WERI-Rb-1 (cell line): ENCODE data around the gene UMAD1.
"Not testable (repeated sequence)": the region's sequence is repeated elsewhere in the genome, so short reads cannot be mapped to it uniquely, and the experiment has no call there.

Experiments used
- DNase-seq: peaks from one replicate; pipeline ENCODE4 v3.0.0-alpha.2; 2020
- H3K27ac ChIP-seq: fragments of 250-450 bp; sonication (Bioruptor Pico); 2 replicates; pipeline ENCODE4 v1.5.1; 2020; ENCODE audit warnings: mild to moderate bottlenecking, moderate library complexity
- H3K27me3 ChIP-seq: fragments of 250-450 bp; sonication (Bioruptor Pico); 2 replicates; pipeline ENCODE4 v1.5.1; 2021; ENCODE audit warnings: mild to moderate bottlenecking, low read depth, moderate library complexity; ENCODE audit not compliant: insufficient read depth, severe bottlenecking
- H3K36me3 ChIP-seq: fragments of 250-450 bp; sonication (Bioruptor Pico); 2 replicates; pipeline ENCODE4 v1.5.1; 2020; ENCODE audit warnings: mild to moderate bottlenecking, moderate library complexity
- H3K4me3 ChIP-seq: 2 replicates; pipeline ENCODE4 v1.5.1; 2011; ENCODE audit warnings: low read depth, mild to moderate bottlenecking, control low read depth, low read length
- H3K9me3 ChIP-seq: fragments of 250-450 bp; sonication (Bioruptor Pico); 2 replicates; pipeline ENCODE4 v1.5.1; 2021; ENCODE audit warnings: mild to moderate bottlenecking, moderate library complexity; ENCODE audit not compliant: severe bottlenecking
- TF ChIP-seq, protein P1 (sequence below): IDR thresholded peaks from 2 replicates; pipeline ENCODE4 v1.5.1; 2011; ENCODE audit warnings: low read depth, mild to moderate bottlenecking, control low read depth, inconsistent platforms, low read length

UMAD1 gene

GRCh38 chr7:7810826-7811225 lies 170.3 kb downstream of the UMAD1 start:
- Histone ChIP-seq H3K36me3 (no peaks in the 10 kb centered on the region), H3K9me3 (no peaks in the 10 kb centered on the region), H3K4me3 (no peak overlapping the region), H3K27ac (no peak overlapping the region), H3K27me3 (no peaks in the 10 kb centered on the region)
- TF ChIP-seq, protein P1, sequence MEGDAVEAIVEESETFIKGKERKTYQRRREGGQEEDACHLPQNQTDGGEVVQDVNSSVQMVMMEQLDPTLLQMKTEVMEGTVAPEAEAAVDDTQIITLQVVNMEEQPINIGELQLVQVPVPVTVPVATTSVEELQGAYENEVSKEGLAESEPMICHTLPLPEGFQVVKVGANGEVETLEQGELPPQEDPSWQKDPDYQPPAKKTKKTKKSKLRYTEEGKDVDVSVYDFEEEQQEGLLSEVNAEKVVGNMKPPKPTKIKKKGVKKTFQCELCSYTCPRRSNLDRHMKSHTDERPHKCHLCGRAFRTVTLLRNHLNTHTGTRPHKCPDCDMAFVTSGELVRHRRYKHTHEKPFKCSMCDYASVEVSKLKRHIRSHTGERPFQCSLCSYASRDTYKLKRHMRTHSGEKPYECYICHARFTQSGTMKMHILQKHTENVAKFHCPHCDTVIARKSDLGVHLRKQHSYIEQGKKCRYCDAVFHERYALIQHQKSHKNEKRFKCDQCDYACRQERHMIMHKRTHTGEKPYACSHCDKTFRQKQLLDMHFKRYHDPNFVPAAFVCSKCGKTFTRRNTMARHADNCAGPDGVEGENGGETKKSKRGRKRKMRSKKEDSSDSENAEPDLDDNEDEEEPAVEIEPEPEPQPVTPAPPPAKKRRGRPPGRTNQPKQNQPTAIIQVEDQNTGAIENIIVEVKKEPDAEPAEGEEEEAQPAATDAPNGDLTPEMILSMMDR = no peak
- DNase-seq = no peak

GRCh38 chr7:7812112-7812511 lies 171.6 kb downstream of the UMAD1 start:
- Histone ChIP-seq H3K27me3 (no peaks in the 10 kb centered on the region), H3K36me3 (no peaks in the 10 kb centered on the region), H3K27ac (no peak overlapping the region), H3K9me3 (no peaks in the 10 kb centered on the region), H3K4me3 (no peak overlapping the region)
- DNase-seq = no peak
- TF ChIP-seq, protein P1 = no peak

DNA sequence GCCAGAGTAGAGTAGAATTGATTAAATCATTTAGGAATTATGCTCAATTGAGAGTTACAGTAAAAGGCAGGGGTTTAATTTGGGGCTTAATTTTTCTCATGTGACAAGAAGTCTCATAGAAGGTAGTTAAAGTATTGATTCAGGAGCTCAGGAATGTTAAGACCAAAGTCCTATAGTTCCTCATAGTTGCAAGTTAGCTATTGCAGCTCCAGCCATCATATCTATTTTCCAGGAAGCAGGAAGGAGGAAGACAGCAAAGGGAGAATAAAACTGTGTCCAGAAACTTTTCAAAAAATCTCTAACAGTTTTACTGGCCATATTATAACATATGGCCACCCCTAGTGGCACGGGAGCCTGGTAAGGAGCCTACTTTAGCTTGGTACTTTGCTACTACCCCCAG lies 174.8 kb downstream of the UMAD1 start:
- TF ChIP-seq, protein P1 = no peak
- Histone ChIP-seq H3K9me3 (no peaks in the 10 kb centered on the region), H3K36me3 (no peaks in the 10 kb centered on the region), H3K27me3 (no peaks in the 10 kb centered on the region), H3K4me3 (no peak overlapping the region), H3K27ac (no peak overlapping the region)
- no peak for DNase-seq

GRCh38 chr7:7816084-7816483 lies 175.5 kb downstream of the UMAD1 start:
- no peak overlapping the region for H3K4me3 ChIP-seq
- H3K27ac ChIP-seq = no peak overlapping the region
- H3K27me3 ChIP-seq = no peaks in the 10 kb centered on the region
- no peaks in the 10 kb centered on the region for H3K36me3 ChIP-seq
- no peaks in the 10 kb centered on the region for H3K9me3 ChIP-seq
- no peak for DNase-seq
- TF ChIP-seq, protein P1 = no peak

- no peak for DNase-seq
- no peaks in the 10 kb centered on the region for H3K36me3 ChIP-seq
- H3K4me3 ChIP-seq = no peak overlapping the region
- H3K27me3 ChIP-seq = no peaks in the 10 kb centered on the region
- TF ChIP-seq, protein P1 = no peak
- H3K27ac ChIP-seq = no peak overlapping the region
- no peaks in the 10 kb centered on the region for H3K9me3 ChIP-seq
These were observed 176.4 kb downstream of the UMAD1 start for GRCh38 chr7:7816816-7817536.

DNA sequence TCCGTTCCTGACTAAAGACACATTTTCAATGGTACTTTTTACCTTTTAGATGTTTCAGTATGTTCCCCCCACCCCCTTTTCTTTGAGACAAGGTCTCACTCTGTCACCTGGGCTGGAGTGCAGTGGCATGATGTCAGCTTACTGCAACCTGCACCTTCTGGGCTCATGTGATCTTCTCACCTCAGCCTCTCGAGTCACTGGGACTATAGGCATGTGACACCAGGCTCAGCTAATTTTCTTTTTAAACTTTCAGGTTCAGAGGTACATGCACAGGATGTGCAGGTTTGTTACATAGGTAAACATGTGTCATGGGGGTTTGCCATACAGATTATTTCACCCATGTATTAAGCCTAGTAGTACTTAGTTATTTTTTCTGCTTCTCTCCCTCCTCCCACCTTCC lies 177.2 kb downstream of the UMAD1 start:
- DNase-seq = no peak
- H3K4me3 ChIP-seq = no peak overlapping the region
- H3K27me3 ChIP-seq = no peaks in the 10 kb centered on the region
- H3K36me3 ChIP-seq = no peaks in the 10 kb centered on the region
- TF ChIP-seq, protein P1 = no peak
- no peak overlapping the region for H3K27ac ChIP-seq
- H3K9me3 ChIP-seq = no peaks in the 10 kb centered on the region

DNA sequence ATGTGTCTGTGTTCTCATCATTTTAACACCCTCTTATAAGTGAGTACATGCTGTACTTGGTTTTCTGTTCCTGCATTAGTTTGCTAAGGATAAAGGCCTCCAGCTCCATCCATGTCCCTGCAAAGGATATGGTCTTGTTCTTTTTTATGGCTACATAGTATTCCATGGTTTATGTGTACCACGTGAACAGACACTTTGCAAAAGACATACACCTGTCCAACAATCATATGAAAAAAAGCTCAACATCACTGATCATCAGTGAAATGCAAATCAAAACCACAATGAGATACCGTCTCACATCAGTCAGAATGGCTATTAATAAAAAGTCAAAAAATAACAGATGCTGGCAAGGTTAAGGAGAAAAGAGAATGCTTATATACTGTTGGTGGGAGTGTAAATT lies 177.6 kb downstream of the UMAD1 start:
- H3K27me3 ChIP-seq, H3K4me3 ChIP-seq, H3K36me3 ChIP-seq, H3K27ac ChIP-seq, DNase-seq, H3K9me3 ChIP-seq: not testable (repeated sequence)
